Mucosa of stomach (tissue), 1 donor: ENCODE measurements around the gene CHD6.

Experiments used
- H3K27me3 ChIP-seq: one replicate; pipeline ENCODE4 v1.7.0; 2013; ENCODE audit warnings: mild to moderate bottlenecking, low read length; ENCODE audit not compliant: control insufficient read depth, insufficient read depth
- H3K36me3 ChIP-seq: one replicate; pipeline ENCODE4 v1.7.0; 2013; ENCODE audit warnings: low read length; ENCODE audit not compliant: control insufficient read depth, insufficient read depth
- H3K4me1 ChIP-seq: one replicate; pipeline ENCODE4 v1.7.0; 2013; ENCODE audit warnings: mild to moderate bottlenecking, low read length; ENCODE audit not compliant: control insufficient read depth, insufficient read depth
- H3K4me3 ChIP-seq: one replicate; pipeline ENCODE4 v1.7.0; 2013; ENCODE audit warnings: low read length
- H3K9ac ChIP-seq: one replicate; pipeline ENCODE4 v1.7.0; 2013; ENCODE audit warnings: mild to moderate bottlenecking, low read length, moderate library complexity
- H3K9me3 ChIP-seq: one replicate; pipeline ENCODE4 v1.7.0; 2013; ENCODE audit warnings: mild to moderate bottlenecking, low read length, moderate library complexity; ENCODE audit not compliant: control insufficient read depth
- donor health status: Pancreatic carcinoma.

The CHD6 gene

DNA sequence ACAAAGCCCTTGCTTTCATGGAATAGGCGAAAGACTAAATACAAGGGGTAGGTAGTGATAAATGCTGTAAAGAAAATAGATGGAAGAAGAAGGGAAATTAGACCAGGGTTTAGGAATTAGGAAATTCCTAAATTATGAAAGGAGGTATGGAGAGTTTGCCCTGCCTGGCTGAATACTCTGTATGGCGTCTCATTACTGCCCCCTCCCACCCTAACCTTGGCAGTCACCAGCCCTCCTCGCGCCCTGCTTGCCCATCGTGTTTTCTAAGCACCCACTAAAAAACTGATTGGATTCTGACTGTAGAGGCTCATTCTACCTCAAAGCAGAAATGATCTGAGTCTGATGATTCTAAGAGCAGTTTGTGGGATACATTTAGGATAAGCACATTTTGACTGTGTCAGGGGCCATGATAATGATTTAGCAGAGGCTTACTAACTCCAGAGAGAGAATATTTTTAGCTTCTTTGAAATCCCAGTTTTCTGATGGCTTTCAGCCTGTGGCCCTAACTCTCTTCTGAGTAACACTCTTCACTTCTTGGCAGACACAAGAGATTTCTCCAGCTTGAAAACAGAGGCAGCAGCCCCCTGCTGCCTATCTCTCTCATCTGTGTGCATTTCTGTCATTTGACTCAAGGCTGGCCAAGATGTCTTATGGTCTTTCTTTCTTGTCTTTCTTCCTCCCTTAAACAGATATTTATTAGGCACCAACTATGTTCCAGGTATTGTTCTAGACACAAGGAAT is 1.4 kb upstream of the CHD6 start:
- no peak overlapping the region for H3K9ac ChIP-seq

DNA sequence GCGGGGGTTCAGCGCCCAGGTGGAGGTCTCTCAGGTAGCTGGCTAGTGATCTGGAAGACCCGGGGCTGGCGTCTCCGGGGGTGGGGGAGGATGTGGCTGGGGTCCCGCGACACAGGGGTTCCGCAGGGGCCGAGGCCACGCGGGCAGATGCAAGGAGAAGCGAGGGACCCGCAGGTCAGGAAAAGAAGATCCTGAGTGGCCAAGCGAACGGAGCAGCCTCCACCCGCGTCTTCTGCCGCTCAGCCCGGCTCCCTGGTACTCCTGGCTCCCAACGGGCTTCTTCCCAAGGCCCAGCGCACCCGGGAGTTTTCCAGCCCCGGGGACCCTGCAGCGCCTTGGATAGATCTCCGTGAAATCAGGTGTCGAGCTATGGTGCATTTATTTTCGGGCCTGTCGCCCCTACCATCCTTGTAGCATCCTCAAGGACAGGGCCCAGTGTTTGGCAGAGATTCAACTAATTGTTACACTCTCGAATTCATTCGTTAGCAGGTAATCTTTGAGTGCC is 682 bp upstream of the CHD6 start:
- Histone ChIP-seq H3K36me3 (no peaks in the 10 kb centered on the region), H3K9ac (peak overlapping the region; percentile 45), H3K4me3 (no peak overlapping the region), H3K9me3 (no peaks in the 10 kb centered on the region), H3K4me1 (peaks cover 10% of the 10 kb centered on the region), H3K27me3 (no peaks in the 10 kb centered on the region)

More for the DNA sequence above, 1.4 kb upstream of the CHD6 start:
- Histone ChIP-seq H3K9me3 (no peaks in the 10 kb centered on the region), H3K4me1 (peaks cover 10% of the 10 kb centered on the region), H3K36me3 (no peaks in the 10 kb centered on the region), H3K4me3 (no peak overlapping the region), H3K27me3 (no peaks in the 10 kb centered on the region)

DNA sequence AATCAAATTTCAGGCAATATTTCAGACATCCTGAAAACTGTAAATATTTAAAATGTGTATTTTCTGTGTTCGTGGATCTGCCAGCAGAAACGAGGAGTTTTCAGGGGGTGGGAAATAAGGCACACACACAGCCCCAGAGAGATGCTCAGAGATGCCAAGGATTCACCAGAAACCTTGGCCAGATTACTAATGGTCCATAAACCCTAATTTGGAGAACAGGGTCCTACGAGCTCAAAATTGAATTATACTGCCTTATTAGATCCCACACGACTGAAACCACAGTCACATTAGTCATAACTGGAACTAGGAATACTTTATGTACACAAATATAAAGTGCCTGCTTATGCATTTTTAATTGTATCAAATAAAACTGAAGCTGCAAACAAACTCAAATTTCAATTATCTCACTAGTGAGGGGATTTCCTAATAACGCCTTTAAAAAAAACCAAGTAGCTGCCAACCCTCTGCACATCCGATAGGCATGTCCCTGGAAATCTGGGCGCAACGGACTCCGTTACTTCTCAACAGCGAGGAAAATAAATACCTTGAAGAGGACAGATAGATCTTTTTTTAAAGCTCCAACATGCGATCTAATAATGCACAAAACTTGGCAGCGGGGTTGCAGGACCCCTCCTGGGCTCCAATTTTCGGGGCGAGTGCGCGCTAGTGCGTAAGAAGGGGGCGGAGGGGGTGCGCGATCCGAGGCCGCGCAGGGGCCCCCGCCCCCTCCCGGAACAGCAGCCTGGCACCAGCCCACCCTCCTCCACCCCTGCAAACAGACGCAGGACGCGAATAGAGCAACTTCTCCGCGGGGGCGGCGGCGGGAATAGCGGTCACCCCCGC is 897 bp downstream of the CHD6 start:
- peaks cover 10% of the 10 kb centered on the region for H3K4me1 ChIP-seq
- H3K4me3 ChIP-seq = peak overlapping the region; percentile 61
- no peaks in the 10 kb centered on the region for H3K27me3 ChIP-seq
- peak overlapping the region; percentile 41 for H3K9ac ChIP-seq
- no peaks in the 10 kb centered on the region for H3K36me3 ChIP-seq
- no peaks in the 10 kb centered on the region for H3K9me3 ChIP-seq

DNA sequence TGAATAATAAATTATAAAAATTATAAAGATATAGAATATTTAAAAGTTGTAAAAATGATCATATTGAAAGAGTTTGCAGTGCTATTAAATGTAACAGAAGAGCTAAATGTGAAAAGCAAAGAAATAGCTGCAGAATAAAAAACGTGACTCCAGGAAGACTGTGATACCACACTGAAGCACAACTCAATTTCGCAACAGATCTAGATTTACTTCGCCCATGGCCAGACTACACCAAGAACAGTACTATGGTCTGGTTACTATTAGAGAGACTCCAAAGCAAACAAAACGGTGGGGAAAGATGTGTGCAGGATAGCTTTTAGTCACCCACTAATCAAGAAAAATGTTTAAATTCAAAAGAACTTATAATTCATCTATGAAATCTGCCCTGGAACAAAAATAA is 1.9 kb downstream of the CHD6 start:
- Histone ChIP-seq H3K36me3 (no peaks in the 10 kb centered on the region), H3K27me3 (no peaks in the 10 kb centered on the region), H3K9me3 (no peaks in the 10 kb centered on the region), H3K4me1 (peaks cover 10% of the 10 kb centered on the region), H3K9ac (no peak overlapping the region), H3K4me3 (no peak overlapping the region)

DNA sequence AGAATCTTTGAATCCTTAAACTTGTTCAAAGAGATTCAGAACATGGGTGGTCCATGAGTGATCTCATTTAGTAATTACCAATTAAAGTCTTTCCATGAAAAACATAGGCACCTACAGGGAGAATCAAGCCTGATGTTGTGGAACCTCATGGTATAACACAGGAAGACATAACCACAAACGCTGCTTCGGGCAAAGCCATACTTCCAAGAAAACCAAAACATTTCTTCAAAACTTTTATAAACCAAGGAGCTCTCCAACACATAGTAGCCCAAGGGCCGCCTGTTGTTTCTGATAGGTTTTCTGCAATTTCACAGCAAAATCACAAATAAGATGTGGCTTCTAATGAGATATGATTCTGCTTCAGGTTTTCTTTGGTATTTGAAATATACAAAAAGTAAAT is 2.5 kb downstream of the CHD6 start:
- H3K36me3 ChIP-seq = no peaks in the 10 kb centered on the region
- no peak overlapping the region for H3K9ac ChIP-seq
- H3K4me1 ChIP-seq = peaks cover 10% of the 10 kb centered on the region
- H3K4me3 ChIP-seq = no peak overlapping the region
- H3K27me3 ChIP-seq = no peaks in the 10 kb centered on the region
- no peaks in the 10 kb centered on the region for H3K9me3 ChIP-seq

DNA sequence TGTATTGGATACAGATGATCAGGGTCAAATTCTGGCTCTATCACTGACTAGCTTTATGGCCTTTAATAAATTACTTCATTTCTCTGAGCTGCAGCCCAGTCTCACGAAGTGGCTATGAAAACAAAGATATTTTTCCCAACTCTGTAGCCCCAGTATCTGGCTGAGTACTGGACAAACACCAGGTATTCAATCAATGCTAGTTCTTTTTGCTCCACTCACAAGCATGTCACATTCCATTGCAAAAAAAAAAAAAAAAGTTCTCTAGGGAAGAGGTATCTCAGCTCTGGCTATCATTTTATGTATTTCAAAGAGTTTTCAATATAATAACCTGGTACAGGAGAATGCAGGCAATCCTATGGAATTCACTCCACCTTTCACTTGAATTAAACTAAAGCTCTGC is 3.1 kb downstream of the CHD6 start:
- Histone ChIP-seq H3K9ac (no peak overlapping the region), H3K4me3 (no peak overlapping the region), H3K36me3 (no peaks in the 10 kb centered on the region), H3K9me3 (no peaks in the 10 kb centered on the region), H3K27me3 (no peaks in the 10 kb centered on the region), H3K4me1 (peaks cover 10% of the 10 kb centered on the region)

DNA sequence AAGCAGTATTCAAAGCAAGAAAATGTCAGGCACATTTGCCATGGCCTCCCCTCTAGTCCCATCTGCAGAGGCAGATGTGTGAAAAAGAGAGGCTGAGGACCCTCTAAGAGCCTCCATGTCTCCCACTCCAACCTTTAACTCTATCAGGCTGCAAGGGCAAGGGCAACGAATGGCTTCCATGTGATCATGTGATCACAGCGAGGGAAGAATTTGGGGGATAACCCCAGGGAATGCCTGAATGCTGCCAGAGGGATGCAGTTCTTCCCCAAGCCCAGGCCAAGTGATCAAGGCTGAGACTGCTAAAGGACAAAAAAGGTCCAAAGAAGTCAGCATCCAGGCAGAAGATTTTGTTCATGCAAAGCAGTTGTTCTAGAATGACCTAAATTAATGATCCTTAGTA is 4.9 kb downstream of the CHD6 start:
- Histone ChIP-seq H3K4me3 (no peak overlapping the region), H3K36me3 (no peaks in the 10 kb centered on the region), H3K9ac (no peak overlapping the region), H3K9me3 (no peaks in the 10 kb centered on the region), H3K4me1 (peaks cover 10% of the 10 kb centered on the region), H3K27me3 (no peaks in the 10 kb centered on the region)

DNA sequence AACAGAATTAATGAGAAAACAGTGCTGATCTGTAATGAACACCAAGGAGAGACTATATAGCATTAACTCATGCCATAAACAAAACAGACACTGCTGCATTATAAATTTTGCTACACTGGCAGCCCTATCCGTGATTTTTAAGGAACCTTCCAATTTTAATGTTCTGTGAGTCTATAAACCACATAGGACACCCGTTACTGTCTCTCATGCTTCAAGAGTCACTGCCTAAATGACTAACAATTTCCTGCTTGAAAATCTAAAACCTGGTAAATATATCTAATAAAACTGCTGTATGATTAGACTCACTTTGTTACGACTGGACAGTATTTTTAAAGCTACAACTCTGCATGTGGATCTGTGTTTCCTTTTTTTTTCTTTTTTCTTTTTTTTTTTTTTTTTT is 8.7 kb downstream of the CHD6 start:
- no peak overlapping the region for H3K4me3 ChIP-seq
- H3K27me3 ChIP-seq = no peaks in the 10 kb centered on the region
- no peaks in the 10 kb centered on the region for H3K9me3 ChIP-seq
- no peaks in the 10 kb centered on the region for H3K36me3 ChIP-seq
- no peak overlapping the region for H3K9ac ChIP-seq
- H3K4me1 ChIP-seq = no peaks in the 10 kb centered on the region

DNA sequence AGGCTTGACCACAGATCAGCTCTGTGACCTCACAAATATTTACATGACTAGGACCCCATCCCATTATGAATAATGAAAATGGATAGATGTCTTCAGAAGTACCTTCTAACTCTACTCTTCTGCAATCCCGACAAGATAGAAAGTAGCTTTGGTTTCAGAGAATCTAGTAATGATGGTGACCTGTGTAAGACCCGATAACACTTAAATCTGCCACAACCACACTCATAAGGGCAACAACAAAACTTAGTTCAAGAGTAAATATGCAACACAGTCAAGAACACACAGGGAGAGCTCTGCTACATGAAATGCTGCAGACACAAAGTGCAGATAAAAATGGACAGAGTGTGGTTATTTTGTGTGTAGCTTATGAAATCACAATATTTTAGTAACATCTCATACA is 9.6 kb downstream of the CHD6 start:
- Histone ChIP-seq H3K9ac (no peak overlapping the region), H3K4me1 (no peaks in the 10 kb centered on the region), H3K4me3 (no peak overlapping the region), H3K9me3 (no peaks in the 10 kb centered on the region), H3K36me3 (no peaks in the 10 kb centered on the region), H3K27me3 (no peaks in the 10 kb centered on the region)

DNA sequence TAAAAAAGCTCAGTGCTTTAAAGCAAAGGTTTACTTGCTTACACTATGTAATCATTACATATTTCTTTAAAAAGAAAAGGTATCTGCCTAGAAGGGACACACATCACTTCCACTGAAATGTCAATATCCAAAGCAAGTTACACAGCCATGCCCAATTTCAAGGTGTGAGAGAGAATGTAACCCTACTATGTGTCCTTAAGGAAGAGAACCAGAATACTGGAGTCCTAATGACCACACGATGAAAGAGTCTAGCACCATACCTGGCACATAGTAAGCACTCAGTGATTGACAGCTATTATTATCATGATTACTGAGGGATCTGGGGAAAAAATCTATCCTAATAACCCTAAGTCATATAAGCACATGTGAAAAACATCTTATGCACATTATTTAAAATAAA is 10.4 kb downstream of the CHD6 start:
- Histone ChIP-seq H3K4me1 (no peaks in the 10 kb centered on the region), H3K9ac (no peak overlapping the region), H3K9me3 (no peaks in the 10 kb centered on the region), H3K36me3 (no peaks in the 10 kb centered on the region), H3K27me3 (no peaks in the 10 kb centered on the region), H3K4me3 (no peak overlapping the region)

DNA sequence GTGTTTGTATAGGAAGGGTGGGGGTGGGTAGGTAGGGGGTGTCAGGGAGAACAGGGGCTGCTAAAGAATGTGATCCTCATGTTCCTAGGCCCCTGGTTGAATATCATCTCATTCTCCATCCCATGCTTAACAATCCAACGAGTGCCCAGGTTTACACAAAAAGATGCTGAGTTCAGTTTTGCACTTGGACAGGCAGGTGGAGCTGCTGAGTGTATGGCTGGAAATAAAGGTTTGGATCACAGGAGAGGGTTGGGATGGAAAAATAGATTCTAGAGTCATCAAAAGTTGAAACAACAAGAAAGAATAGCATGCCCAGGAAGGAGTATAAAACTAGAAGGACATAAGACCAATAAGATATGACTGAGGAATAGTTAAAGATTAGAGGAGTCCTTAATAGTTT is 14.2 kb downstream of the CHD6 start:
- Histone ChIP-seq H3K36me3 (no peaks in the 10 kb centered on the region), H3K9me3 (peaks cover 17% of the 10 kb centered on the region), H3K4me3 (no peak overlapping the region), H3K4me1 (no peaks in the 10 kb centered on the region), H3K9ac (no peak overlapping the region), H3K27me3 (no peaks in the 10 kb centered on the region)

DNA sequence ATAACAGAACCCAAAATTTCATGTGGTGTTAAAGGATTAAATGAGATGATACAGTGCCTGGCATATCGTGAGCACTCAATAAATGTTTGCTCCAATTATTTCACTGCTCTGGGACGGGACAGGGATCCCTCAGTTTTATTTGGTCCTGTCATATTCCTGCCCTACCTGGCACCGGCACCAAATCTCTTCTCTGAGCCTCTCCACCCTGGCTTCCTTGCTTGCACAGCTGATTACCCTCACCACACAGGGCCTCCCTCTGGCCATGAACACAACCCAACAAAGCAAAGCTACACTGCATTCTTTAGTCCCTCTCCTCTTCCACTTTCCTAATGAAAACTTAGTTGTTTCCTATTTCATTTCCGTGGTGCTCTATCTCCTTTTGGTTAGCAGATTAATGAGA is 16.4 kb downstream of the CHD6 start:
- no peaks in the 10 kb centered on the region for H3K27me3 ChIP-seq
- H3K9me3 ChIP-seq = peaks cover 17% of the 10 kb centered on the region
- no peaks in the 10 kb centered on the region for H3K36me3 ChIP-seq
- no peak overlapping the region for H3K9ac ChIP-seq
- H3K4me3 ChIP-seq = no peak overlapping the region
- H3K4me1 ChIP-seq = no peaks in the 10 kb centered on the region
